Measurements from ENCODE around the gene RGS9. TPM values are rescaled to one million over a fixed set of nuclear protein-coding genes. Genes with fewer than 3 reads are reported as not detected.

Gene RGS9
- total and polyA plus RNA-seq, 10 of the 15 experiments (the other 5 are each of a cell fraction or from before 2014, with no cell fraction given), result 1.1 to 10.6 (median 5.6) TPM

GRCh38 chr17:65176646-65177409, 39.7 kb downstream of the RGS9 start (continued):
- TF ChIP-seq POLR2AphosphoS5 (IDR thresholded peaks at IDR 0.05; ENCODE audit: low read length) (no peak), YY1 (IDR thresholded peaks at IDR 0.05; ENCODE audit: low read depth, low read length) (no peak), HCFC1 (IDR thresholded peaks at IDR 0.05; ENCODE audit: low read length) (no peak), EED (IDR thresholded peaks at IDR 0.05; ENCODE audit: low read depth) (no peak), IRF5 (IDR thresholded peaks at IDR 0.05; ENCODE audit: borderline replicate concordance) (no peak), DPF2 (IDR thresholded peaks at IDR 0.05) (no peak)

- TF ChIP-seq EED (IDR thresholded peaks at IDR 0.05; ENCODE audit: low read depth), result peak; percentile 14; the same call in 1 of the 2 replicates
- peak; percentile 10; the same call in 1 of the 2 replicates for TF ChIP-seq CREM (IDR thresholded peaks at IDR 0.05; ENCODE audit: low read depth)
- TF ChIP-seq CREB1 (IDR thresholded peaks at IDR 0.05; ENCODE audit: low read depth), result 0 out of 2 replicates have a peak, but pooled peaks have one; percentile 27
- no peak for TF ChIP-seq STAT3 (IDR thresholded peaks at IDR 0.05; ENCODE audit: low read depth, low read length)
- TF ChIP-seq SPI1 (IDR thresholded peaks at IDR 0.05; ENCODE audit: borderline replicate concordance, insufficient read depth, low read depth, low read length), result peak; percentile 53; the same call in 1 of the 2 replicates
- 0 out of 2 replicates have a peak, but pooled peaks have one; percentile 12 for TF ChIP-seq ATF7 (IDR thresholded peaks at IDR 0.05; ENCODE audit: low read depth)
- no peak for TF ChIP-seq PML (IDR thresholded peaks at IDR 0.05; ENCODE audit: low read length)
- 0 out of 2 replicates have a peak, but pooled peaks have one; percentile 12 for TF ChIP-seq IKZF1 (conservative IDR thresholded peaks at IDR 0.05)
- TF ChIP-seq SKIL (IDR thresholded peaks at IDR 0.05; ENCODE audit: low read depth, poor library complexity, severe bottlenecking), result no peak
- intact Hi-C loops (cut with micrococcal nuclease; ENCODE audit: unreplicated experiment) (no loop called here), in situ Hi-C loops (cut with MboI) (no loop called here)
- ATAC-seq, result no peak
- Histone ChIP-seq H3K9me3 (replicated peaks; ENCODE audit: control insufficient read depth, insufficient read depth, low read length) (no peaks in the 10 kb centered on the region), H3K79me2 (ENCODE audit: control insufficient read depth, insufficient read depth, low read length) (no peaks in the 10 kb centered on the region), H3K4me1 (ENCODE audit: control insufficient read depth, insufficient read depth, low read length) (peaks cover 69% of the 10 kb centered on the region), H4K20me1 (ENCODE audit: control insufficient read depth, insufficient read depth) (no peaks in the 10 kb centered on the region), H3K9ac (ENCODE audit: control insufficient read depth, insufficient read depth, low read length) (no peak overlapping the region), H3K27ac (ENCODE audit: control insufficient read depth, insufficient read depth) (no peak overlapping the region), H3K27me3 (replicated peaks in 1 of 2; ENCODE audit: control insufficient read depth in 2 of 2, insufficient read depth in 2 of 2, low read length in 1 of 2) (no peaks in the 10 kb centered on the region), H3K4me2 (ENCODE audit: control insufficient read depth, insufficient read depth) (no peak overlapping the region), H3K4me3 (no peak overlapping the region), H3K36me3 (ENCODE audit: control insufficient read depth in 2 of 2, insufficient read depth in 2 of 2, low read length in 1 of 2) (no peaks in the 10 kb centered on the region), H2AFZ (ENCODE audit: control insufficient read depth, low read depth, low read length) (no peak overlapping the region)
- ChIA-PET CTCF (interaction anchor here (0.9 to 4.6 kb wide), 6 partner anchors 20 to 251 kb away, joined by 3 to 17 read pairs (median 4); partner anchors contain the start of gene RGS9), RAD21 (ENCODE audit: unreplicated experiment) (interaction anchor here (2.6 kb wide), 1 partner anchor 22 kb away, joined by 10 read pairs; no protein-coding TSS in a partner anchor), POLR2A (no interaction called here), SMC1A (ENCODE audit: uncharacterized antibody, unreplicated experiment) (interaction anchor here (1.0 to 3.1 kb wide), 5 partner anchors 19 to 155 kb away, joined by 3 to 19 read pairs (median 3); no protein-coding TSS in a partner anchor)
- no peak for FAIRE-seq
- BruUV-seq (replicated peaks), result no TSS peak
- DNase-seq (ENCODE audit: low read depth, low spot score), result no peak
- WGBS (ENCODE audit: insufficient coverage, insufficient replicate concordance, low lambda C conversion rate, missing lambda C conversion rate), result 59% methylated on average over 4 of the region's 4 CpGs
Measured at GRCh38 chr17:65177901-65178300, 40.7 kb downstream of the RGS9 start.

Measured in GM12878 (cell line).